ENCODE measurements around the gene TRIM60. TPM values are rescaled to one million over a fixed set of nuclear protein-coding genes. Genes with fewer than 3 reads are reported as not detected.
A peak's percentile ranks its signal among the peaks of the same experiment; 100 is the strongest.
"Not testable (repeated sequence)": the region's sequence is repeated elsewhere in the genome, so short reads cannot be mapped to it uniquely, and the experiment has no call there.

The TRIM60 gene
- total RNA-seq, 1 experiment from 2014 or later: not detected

DNA sequence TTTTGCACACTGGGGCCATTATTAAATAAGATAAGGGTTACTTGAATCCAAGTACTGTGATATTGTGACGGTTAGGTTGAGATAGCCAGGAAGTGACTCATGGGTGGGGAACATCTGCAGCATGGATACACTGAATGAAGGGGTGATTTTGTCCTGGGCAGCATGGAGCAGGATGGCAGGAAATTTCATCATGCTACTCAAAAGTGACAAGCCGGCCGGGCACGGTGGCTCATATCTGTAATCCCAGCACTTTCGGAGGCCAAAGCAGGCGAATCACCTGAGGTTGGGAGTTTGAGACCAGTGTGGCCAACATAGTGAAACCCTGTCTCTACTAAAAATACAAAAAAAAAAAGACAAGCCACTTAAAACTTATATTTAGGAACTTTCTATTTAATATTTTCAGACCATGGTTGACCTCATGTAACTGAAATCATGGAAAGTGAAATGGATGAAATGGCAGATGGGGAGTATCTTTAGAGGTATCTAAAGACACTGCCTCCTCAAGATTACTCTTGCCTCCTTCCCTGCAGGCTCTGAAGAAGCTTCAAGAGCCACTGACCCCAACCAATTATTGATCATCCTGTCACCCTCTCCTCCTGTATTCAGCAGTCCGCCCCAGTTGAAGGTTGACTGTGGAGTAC is 3.9 kb upstream of the TRIM60 start:
- DNase-seq (ENCODE audit: low spot score): no peak
- in situ Hi-C loops (cut with HindIII; ENCODE audit: low sequenced_read_pairs): no loop called here

DNA sequence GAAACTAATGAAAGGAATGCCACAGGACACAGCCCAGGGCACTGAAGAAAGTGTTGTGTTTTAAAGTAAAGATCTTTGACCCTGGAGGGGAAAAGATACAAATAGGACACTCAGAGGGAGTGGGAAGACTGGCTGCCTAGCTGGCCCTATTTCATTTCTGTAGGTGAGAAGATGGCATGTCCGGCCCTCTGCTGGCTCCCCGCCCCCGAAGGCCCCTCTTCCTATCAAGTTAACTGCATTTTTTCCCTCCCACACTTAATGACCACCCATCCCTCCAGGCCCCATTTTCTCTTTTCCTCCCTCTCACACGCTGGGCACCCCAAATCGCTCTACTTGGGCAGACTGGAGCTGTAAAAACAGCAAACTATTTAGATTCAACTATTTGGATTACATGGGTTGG is 16.4 kb downstream of the TRIM60 start:
- in situ Hi-C loops (cut with HindIII; ENCODE audit: low sequenced_read_pairs): no loop called here
- no peak for DNase-seq (ENCODE audit: low spot score)

DNA sequence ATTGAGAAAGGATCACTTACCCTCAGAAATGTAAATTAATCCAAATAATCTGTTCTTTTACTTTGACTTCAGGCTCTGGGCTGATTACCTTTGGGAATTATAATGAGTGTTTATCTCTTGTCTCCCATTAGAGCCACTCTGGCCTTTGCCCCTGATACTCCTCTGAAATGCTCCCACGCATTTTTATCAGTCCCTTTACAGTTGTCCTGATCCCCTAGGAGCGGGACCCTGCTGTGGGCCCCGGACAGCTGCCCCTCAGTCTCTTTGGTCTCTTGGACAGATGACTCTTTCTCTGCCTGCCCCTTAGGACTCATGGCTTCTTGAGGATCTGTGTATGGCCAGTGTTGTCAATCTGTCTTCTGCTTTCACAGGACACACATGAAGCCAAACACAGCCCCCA is 20.8 kb downstream of the TRIM60 start:
- in situ Hi-C loops (cut with HindIII; ENCODE audit: low sequenced_read_pairs): no loop called here

DNA sequence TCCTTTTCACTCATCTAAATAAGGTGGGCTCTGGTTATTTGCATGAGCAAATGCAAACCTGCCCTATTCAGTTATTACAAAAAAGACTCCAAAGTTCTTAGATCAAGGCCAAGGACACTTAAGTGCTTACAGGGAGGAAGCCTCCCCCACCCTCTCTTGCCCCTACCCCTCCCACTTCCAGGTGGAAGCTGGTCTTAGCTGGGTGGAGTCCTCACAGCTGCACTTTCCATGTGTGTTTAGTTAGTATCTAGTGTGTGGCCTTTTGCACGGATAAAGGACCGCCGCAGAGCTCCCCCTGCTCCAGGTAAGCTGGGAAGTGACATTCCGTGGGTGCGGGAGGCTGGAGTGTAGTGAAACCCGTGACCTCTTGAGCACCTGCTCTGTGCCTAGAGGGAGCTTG is 21.8 kb downstream of the TRIM60 start, which contains the start of gene TRIM75:
Gene TRIM75 (plus strand): TSS at position 222 of the 400 bp plus-strand sequence. CDS start 5,282 bp downstream, outside the sequence.
- in situ Hi-C loops (cut with HindIII; ENCODE audit: low sequenced_read_pairs): no loop called here
- no peak for DNase-seq (ENCODE audit: low spot score)

More for the DNA sequence above, 20.8 kb downstream of the TRIM60 start:
- no peak for DNase-seq (ENCODE audit: low spot score)

DNA sequence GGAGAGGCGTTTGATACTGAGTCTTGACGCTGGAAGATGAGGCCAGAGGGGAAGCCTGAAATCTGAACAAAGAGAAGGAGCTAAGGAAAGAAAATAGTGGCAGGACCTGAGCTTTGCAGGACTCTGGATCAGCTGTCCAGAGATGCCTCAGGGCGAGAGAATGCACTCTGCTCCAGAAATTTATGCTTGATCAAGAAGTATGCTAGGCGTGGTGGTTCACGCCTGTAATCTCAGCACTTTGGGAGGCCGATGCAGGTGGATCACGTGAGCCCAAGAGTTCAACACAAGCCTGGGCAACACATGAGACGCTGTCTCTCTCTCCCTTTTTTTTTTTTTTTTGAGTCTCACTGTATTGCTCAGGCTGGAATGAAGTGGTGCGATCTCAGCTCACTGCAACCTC is 23.8 kb downstream of the TRIM60 start:
- in situ Hi-C loops (cut with HindIII; ENCODE audit: low sequenced_read_pairs): no loop called here
- no peak for DNase-seq (ENCODE audit: low spot score)

DNA sequence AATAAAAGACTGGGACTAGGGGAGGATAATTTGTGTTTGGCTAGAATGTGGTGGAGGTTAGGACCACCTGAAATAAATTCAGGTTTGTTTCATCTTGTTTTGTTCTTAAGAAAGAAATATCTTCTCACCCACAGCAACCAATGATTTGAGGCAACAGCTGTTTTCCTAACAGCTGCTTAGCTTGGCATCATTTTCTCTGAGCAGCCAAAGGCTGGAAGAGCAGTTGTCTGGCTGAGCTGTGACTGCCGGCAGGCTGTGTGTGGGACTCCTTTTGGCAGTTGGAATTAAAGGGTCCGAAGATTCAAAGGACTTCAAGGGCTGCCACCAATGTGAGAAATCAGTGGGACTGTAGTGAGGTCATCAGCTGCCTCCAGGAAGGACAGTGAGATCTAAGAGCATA is 26.9 kb downstream of the TRIM60 start:
- no peak for DNase-seq (ENCODE audit: low spot score)
- in situ Hi-C loops (cut with HindIII; ENCODE audit: low sequenced_read_pairs): no loop called here

DNA sequence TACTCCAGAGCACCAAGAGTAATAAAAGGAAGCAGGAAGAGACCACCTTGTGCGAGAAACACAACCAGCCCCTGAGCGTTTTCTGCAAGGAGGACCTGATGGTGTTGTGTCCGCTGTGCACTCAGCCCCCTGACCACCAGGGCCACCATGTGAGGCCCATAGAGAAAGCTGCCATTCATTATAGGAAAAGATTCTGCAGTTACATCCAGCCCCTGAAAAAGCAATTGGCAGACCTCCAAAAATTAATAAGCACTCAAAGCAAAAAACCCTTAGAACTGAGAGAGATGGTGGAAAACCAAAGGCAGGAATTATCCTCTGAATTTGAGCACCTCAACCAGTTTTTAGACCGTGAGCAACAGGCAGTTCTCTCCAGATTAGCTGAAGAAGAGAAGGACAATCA is 27.6 kb downstream of the TRIM60 start:
- DNase-seq (ENCODE audit: low spot score): no peak
- in situ Hi-C loops (cut with HindIII; ENCODE audit: low sequenced_read_pairs): no loop called here

DNA sequence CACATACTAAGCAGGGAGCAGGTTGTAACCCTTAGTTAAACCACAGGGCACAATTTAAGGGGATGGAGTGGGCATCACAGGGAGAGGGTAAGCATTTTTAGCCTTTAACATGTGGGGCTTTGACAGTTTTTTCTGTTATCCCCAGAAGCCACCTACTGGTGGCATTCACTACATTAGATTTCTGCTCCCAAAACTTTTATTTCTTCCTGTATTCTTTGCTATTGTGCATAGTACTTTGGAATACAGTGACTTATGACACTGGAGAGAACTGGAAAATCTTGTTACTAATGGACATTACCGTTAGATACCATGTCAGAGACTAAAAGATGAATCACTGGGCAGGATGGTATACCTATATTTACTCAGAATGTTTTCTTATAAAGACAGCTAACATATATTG is 29.1 kb downstream of the TRIM60 start:
- in situ Hi-C loops (cut with HindIII; ENCODE audit: low sequenced_read_pairs): no loop called here

DNA sequence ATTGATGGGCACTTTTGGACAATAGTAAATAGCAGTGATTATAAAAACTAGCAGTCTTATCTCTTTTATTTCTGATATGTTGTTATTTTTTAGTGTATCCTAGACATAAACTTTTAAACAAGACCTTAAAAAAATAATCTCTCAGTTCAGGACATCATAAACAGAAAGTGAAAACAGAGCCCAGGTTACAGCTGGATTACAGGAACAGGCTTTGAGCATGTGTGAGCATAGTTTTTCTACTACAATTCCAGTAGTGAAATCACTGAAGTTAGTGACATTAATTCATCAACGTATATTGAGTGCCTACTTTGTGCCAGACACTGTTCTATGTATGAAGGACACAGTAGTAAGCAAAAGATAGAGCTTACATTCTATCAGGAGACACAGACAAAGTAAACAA is 38.8 kb downstream of the TRIM60 start:
- no peak for DNase-seq (ENCODE audit: low spot score)
- in situ Hi-C loops (cut with HindIII; ENCODE audit: low sequenced_read_pairs): no loop called here

More for the DNA sequence above, 29.1 kb downstream of the TRIM60 start:
- no peak for DNase-seq (ENCODE audit: low spot score)

DNA sequence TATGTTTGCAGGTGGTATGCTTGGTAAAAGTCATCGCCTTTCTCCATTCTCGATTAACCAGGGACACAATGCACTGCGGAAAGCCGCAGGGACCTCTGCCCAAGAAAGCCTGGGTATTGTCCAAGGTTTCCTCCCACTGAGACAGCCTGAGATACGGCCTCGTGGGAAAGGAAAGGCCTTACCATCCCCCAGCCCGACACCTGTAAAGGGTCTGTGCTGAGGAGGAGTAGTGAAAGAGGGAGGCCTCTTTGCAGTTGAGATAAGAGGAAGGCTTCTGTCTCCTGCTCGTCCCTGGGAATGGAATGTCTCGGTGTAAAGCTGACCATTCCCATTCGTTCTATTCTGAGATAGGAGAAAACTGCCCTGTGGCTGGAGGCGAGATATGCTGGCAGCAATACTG is 41.5 kb downstream of the TRIM60 start:
- in situ Hi-C loops (cut with HindIII; ENCODE audit: low sequenced_read_pairs); DNase-seq (ENCODE audit: low spot score): not testable (repeated sequence)

DNA sequence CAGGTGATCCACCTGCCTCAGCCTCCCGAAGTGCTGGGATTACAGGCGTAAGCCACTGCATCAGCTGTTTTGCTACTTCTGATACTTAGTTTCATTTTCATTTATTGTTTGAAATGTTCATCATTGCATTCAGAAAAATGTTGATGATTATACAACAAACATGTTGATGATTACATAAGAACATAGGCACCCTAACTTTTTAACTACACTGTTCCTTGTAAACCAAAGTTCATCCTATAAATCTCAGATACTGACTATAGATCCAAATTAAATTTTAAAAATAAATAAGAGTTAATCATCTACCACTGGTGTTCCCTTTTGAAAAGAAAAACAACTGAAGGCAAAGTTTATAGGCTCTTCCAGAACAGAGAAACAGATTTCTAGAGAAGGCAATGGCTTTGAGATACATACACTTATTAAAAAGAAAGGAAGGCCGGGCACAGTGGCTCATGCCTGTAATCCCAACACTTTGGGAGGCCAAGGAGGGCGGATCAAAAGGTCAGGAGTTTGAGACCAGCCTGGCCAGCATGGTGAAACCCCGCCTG is 45.3 kb downstream of the TRIM60 start:
- in situ Hi-C loops (cut with HindIII; ENCODE audit: low sequenced_read_pairs): no loop called here
- no peak for DNase-seq (ENCODE audit: low spot score)

DNA sequence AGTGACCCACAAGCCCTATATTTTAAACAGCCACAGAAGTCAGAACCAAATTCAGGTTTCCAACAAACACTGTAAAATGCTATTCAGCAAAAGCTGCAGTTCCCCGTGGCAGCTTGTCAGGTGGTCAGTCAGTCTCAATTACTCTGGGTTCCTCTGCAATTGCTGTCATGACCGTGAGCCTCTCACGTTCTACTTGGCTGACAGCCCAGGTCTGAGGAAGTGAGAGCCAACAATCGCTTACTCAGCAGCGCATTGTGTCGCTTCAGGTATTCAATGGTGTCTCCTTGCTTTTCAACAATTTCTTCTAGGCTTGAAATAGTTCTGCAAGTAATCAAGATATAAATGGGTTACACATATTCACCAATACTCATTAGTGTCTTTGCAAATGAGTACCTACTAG is 47.7 kb downstream of the TRIM60 start:
- in situ Hi-C loops (cut with HindIII; ENCODE audit: low sequenced_read_pairs): no loop called here
- peak; percentile 72 for DNase-seq (ENCODE audit: low spot score)

DNA sequence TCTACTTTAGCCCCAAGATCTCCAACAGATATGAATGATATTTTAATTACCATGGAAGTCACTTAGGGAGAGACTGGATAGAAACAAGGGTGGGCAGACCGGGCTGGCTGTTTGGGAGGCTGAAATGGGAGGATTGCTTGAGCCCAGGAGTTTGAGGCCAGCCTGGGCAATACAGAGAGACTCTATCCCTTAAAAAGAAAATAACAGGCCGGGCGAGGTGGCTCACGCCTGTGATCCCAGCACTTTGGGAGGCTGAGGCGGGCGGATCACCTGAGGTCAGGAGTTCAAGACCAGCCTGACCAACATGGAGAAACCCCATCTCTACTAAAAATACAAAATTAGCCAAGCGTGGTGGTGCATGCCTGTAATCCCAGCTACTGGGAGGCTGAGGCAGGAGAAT is 53.0 kb downstream of the TRIM60 start:
- in situ Hi-C loops (cut with HindIII; ENCODE audit: low sequenced_read_pairs); DNase-seq (ENCODE audit: low spot score): not testable (repeated sequence)

DNA sequence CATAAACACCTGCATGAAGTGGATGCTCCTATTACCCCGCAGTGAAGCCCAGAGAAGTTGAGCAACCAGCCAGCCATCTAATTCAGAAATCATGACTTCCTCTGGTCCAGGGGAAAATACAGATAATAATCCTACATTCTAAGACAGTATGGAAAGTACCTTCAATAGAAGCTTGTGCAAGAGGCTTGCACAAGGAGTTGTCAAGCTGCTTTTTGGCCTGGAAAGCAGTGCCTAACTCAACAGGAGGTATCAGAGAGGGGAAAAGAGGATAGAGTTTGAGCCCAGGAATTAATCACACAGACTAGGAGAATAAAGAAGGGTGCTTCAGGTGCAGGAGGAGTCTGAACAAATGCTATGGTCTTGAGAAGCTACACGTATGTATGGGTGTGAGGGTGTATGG is 54.1 kb downstream of the TRIM60 start:
- in situ Hi-C loops (cut with HindIII; ENCODE audit: low sequenced_read_pairs): no loop called here
- no peak for DNase-seq (ENCODE audit: low spot score)

DNA sequence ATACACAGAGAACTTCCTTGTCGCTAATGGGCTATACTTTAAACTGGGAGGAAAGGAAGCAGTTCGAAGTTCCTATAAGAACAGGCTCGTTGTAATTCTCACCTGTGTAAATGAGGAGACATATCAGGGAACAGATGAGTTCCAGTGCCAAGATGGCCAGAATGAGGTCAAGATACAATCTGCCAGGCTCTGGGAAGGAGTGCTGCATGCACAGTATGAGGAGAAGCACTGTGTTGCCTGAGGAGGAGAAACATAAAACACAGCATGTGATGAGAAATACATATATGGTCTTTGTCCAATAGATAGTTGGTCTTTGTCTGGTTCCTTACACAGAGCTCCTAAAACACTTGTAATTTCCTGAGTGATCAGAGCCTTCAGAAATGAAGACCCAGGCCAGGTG is 56.6 kb downstream of the TRIM60 start:
- in situ Hi-C loops (cut with HindIII; ENCODE audit: low sequenced_read_pairs): no loop called here
- peak; percentile 64 for DNase-seq (ENCODE audit: low spot score)

Other genes with a start within 250 kb of the TRIM60 start
- gene APELA, start 154.8 kb upstream of the TRIM60 start, total RNA-seq (2014; rRNA removed; shearing (Covaris generic)): not detected in 2 replicates
- not detected in 2 replicates for gene TRIM61, start 54.3 kb upstream of the TRIM60 start, total RNA-seq (2014; rRNA removed; shearing (Covaris generic))
- not detected in 2 replicates for gene TRIM75, start 21.9 kb downstream of the TRIM60 start, total RNA-seq (2014; rRNA removed; shearing (Covaris generic))
- 8.3 and 17.5 TPM in 2 replicates for gene TMEM192, start 80.9 kb downstream of the TRIM60 start, total RNA-seq (2014; rRNA removed; shearing (Covaris generic))
- 1.1 and 3.4 TPM in 2 replicates for gene KLHL2, start 175.6 kb downstream of the TRIM60 start, total RNA-seq (2014; rRNA removed; shearing (Covaris generic))